Stimulated activated CD4-positive, alpha-beta T cell treated with anti-CD3 and anti-CD28 coated beads, Interleukin-4, amount 100 ng/mL, for 48 hours (primary cell): Measurements from ENCODE around the gene PRKAG3.

Experiments used
- DNase-seq, 2 donors: peaks; one replicate each; pipeline ENCODE4 v3.0.0-alpha.2; 2020; ENCODE audit warnings: low read depth in 2 of 2

The PRKAG3 gene

GRCh38 chr2:218839888-218840287 is 8.3 kb upstream of the PRKAG3 start:
- DNase-seq = no peak

- no peak for DNase-seq
These were observed 7.8 kb upstream of the PRKAG3 start for GRCh38 chr2:218839430-218839829.

GRCh38 chr2:218837495-218837894 is 5.9 kb upstream of the PRKAG3 start:
- DNase-seq = no peak

- DNase-seq = no peak
These were observed 3.1 kb upstream of the PRKAG3 start for GRCh38 chr2:218834685-218835084.

- DNase-seq = no peak
These were observed 1.5 kb upstream of the PRKAG3 start for GRCh38 chr2:218833023-218833609.

GRCh38 chr2:218832520-218832919 is 917 bp upstream of the PRKAG3 start:
- no peak for DNase-seq

GRCh38 chr2:218832081-218832480 is 478 bp upstream of the PRKAG3 start:
- no peak for DNase-seq

GRCh38 chr2:218830526-218831306 is 887 bp downstream of the PRKAG3 start:
- no peak for DNase-seq

- no peak for DNase-seq
These were observed 1.6 kb downstream of the PRKAG3 start for GRCh38 chr2:218829868-218830451.

- no peak for DNase-seq
These were observed 3.2 kb downstream of the PRKAG3 start for GRCh38 chr2:218828477-218828778.

- DNase-seq = no peak
These were observed 3.7 kb downstream of the PRKAG3 start for GRCh38 chr2:218827701-218828476.

GRCh38 chr2:218826791-218827190 is 4.8 kb downstream of the PRKAG3 start:
- no peak for DNase-seq

- no peak for DNase-seq
These were observed 7.6 kb downstream of the PRKAG3 start for GRCh38 chr2:218824004-218824403.

- no peak for DNase-seq
These were observed 8.3 kb downstream of the PRKAG3 start for GRCh38 chr2:218823196-218823855.

GRCh38 chr2:218822622-218823021 is 9.0 kb downstream of the PRKAG3 start:
- DNase-seq = no peak

- no peak for DNase-seq
These were observed 9.9 kb downstream of the PRKAG3 start for GRCh38 chr2:218821605-218822211.

GRCh38 chr2:218820746-218821369 is 10.7 kb downstream of the PRKAG3 start:
- DNase-seq = no peak

- DNase-seq = no peak
These were observed 12.5 kb downstream of the PRKAG3 start for GRCh38 chr2:218819093-218819492.

GRCh38 chr2:218816561-218817011 is 15.0 kb downstream of the PRKAG3 start:
- DNase-seq = no peak

- DNase-seq = no peak
These were observed 16.0 kb downstream of the PRKAG3 start for GRCh38 chr2:218815649-218816048.

GRCh38 chr2:218815244-218815637 is 16.4 kb downstream of the PRKAG3 start:
- DNase-seq = no peak
